Nephron (organoid): ENCODE results near the gene FIBP.

ENCODE experiments used
- H3K27ac Mint-ChIP-seq, 3 experiments: 2 replicates each; pipeline ENCODE4 v1.8.0; 2020; ENCODE audit warnings: mixed read lengths in 3 of 3, mild to moderate bottlenecking in 2 of 3, moderate library complexity in 1 of 3
- H3K27me3 Mint-ChIP-seq: 2 replicates; pipeline ENCODE4 v1.8.0; 2021; ENCODE audit warnings: low read depth, mild to moderate bottlenecking, moderate library complexity, mixed read lengths
- H3K36me3 Mint-ChIP-seq: 2 replicates; pipeline ENCODE4 v1.8.0; 2020; ENCODE audit warnings: low read depth, mixed read lengths
- H3K4me1 Mint-ChIP-seq: 2 replicates; pipeline ENCODE4 v1.8.0; 2020; ENCODE audit warnings: mixed read lengths
- H3K4me3 Mint-ChIP-seq, 3 experiments: 2 replicates each; pipeline ENCODE4 v1.8.0; 2020; ENCODE audit warnings: mild to moderate bottlenecking in 3 of 3, mixed read lengths in 3 of 3, moderate library complexity in 2 of 3
- H3K9me3 Mint-ChIP-seq: 2 replicates; pipeline ENCODE4 v1.8.0; 2020; ENCODE audit warnings: mixed read lengths
- CTCF ChIP-seq, 3 experiments: fragments of 200-600 bp; sonication (generic); IDR thresholded peaks; one replicate each; pipeline ENCODE4 v1.5.0; 2021; ENCODE audit warnings: antibody characterized with exemption in 3 of 3; ENCODE audit not compliant: unreplicated experiment in 3 of 3

Gene FIBP

GRCh38 chr11:65917077-65917433 is 28.8 kb upstream of the FIBP start:
- H3K4me3 Mint-ChIP-seq = peak overlapping the region; percentile 88 to 90 (median 89)

DNA sequence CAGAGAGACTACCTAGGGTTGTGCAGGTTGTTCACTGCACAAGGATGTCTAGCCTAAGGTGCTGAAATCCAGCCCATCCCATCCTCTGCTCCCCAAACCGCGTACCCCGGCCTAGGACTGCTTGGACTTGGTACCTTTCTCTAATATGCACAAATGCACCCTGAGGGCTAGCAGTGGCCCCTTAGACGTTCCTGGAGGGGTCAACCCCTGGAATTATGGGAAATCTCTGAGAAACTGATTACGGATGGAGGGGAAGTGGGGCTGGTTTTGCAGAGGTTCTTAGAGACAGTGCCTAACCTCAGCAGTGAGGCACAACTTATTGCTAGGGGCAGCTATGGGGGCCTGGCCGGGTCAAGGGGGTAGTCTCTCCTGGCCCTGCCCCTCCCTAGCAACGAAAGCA is 28.1 kb upstream of the FIBP start:
- Mint-ChIP-seq H3K27me3 (no peaks in the 10 kb centered on the region), H3K27ac (peak overlapping the region in 2 of 3 experiments; percentile 70 to 79), H3K9me3 (no peaks in the 10 kb centered on the region), H3K36me3 (peaks cover 5% of the 10 kb centered on the region), H3K4me3 (peak overlapping the region; percentile 88 to 90 (median 89)), H3K4me1 (peaks cover 35% of the 10 kb centered on the region)
- no peak for TF ChIP-seq CTCF (IDR thresholded peaks at IDR 0.05; ENCODE audit: unreplicated experiment in 3 of 3)

More at GRCh38 chr11:65917077-65917433, 28.8 kb upstream of the FIBP start:
- peaks cover 11% of the 10 kb centered on the region for H3K36me3 Mint-ChIP-seq
- peak overlapping the region; percentile 46 to 79 (median 70) for H3K27ac Mint-ChIP-seq
- no peaks in the 10 kb centered on the region for H3K27me3 Mint-ChIP-seq
- TF ChIP-seq CTCF (IDR thresholded peaks at IDR 0.05; ENCODE audit: unreplicated experiment in 3 of 3) = no peak
- H3K4me1 Mint-ChIP-seq = peaks cover 30% of the 10 kb centered on the region
- no peaks in the 10 kb centered on the region for H3K9me3 Mint-ChIP-seq

- no peaks in the 10 kb centered on the region for H3K9me3 Mint-ChIP-seq
- peaks cover 5% of the 10 kb centered on the region for H3K36me3 Mint-ChIP-seq
- TF ChIP-seq CTCF (IDR thresholded peaks at IDR 0.05; ENCODE audit: unreplicated experiment in 3 of 3) = no peak
- peaks cover 36% of the 10 kb centered on the region for H3K4me1 Mint-ChIP-seq
- peak overlapping the region; percentile 88 to 90 (median 89) for H3K4me3 Mint-ChIP-seq
- peaks cover 3% of the 10 kb centered on the region for H3K27me3 Mint-ChIP-seq
- peak overlapping the region in 1 of 3 experiments; percentile 79 for H3K27ac Mint-ChIP-seq
Observed at GRCh38 chr11:65915821-65916251, 27.6 kb upstream of the FIBP start.

DNA sequence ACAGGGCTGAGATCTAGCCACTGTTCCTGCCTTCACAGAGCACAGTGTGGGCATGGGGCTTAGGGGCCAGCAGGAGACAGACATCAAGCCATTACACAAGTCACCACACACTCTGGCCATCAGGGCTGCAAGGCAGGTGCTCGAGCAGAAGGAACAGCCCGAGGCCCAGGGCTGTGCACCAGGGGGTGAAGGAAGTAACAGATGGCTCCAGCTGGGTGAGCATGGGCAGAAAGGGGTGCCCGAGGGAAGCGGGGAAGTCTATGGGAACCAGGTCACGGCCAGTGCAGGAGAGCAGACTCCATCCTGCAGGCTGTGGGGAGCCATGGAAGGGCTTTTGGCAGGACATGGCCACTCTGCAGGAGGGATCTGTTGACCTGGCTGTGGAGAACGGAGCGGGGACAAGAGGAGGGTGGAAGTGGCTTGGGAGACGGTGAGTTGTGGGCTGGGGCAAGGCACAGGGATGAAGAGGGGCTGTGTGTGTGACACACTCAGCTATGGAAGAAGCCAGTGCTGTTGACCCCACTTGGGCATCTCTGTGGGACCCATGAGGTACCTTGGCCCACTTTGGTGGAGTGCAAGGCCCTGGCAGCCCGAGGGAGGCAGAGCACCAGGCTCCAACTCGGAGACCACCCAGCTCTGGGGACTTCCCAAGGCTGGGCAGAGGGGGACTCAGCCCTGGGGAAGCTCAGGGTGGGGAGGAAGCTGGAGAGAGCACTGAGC is 27.0 kb upstream of the FIBP start:
- peak overlapping the region; percentile 49 to 80 (median 72) for H3K4me3 Mint-ChIP-seq
- H3K27me3 Mint-ChIP-seq = peaks cover 6% of the 10 kb centered on the region
- no peaks in the 10 kb centered on the region for H3K9me3 Mint-ChIP-seq
- peaks cover 5% of the 10 kb centered on the region for H3K36me3 Mint-ChIP-seq
- H3K27ac Mint-ChIP-seq = peak overlapping the region in 2 of 3 experiments; percentile 44 to 58
- peaks cover 36% of the 10 kb centered on the region for H3K4me1 Mint-ChIP-seq
- no peak for TF ChIP-seq CTCF (IDR thresholded peaks at IDR 0.05; ENCODE audit: unreplicated experiment in 3 of 3)

- Mint-ChIP-seq H3K4me3 (peak overlapping the region in 1 of 3 experiments; percentile 37), H3K27me3 (peaks cover 22% of the 10 kb centered on the region), H3K4me1 (peaks cover 36% of the 10 kb centered on the region), H3K9me3 (no peaks in the 10 kb centered on the region), H3K27ac (peak overlapping the region in 2 of 3 experiments; percentile 33 to 63), H3K36me3 (peaks cover 5% of the 10 kb centered on the region)
- no peak for TF ChIP-seq CTCF (IDR thresholded peaks at IDR 0.05; ENCODE audit: unreplicated experiment in 3 of 3)
Observed at GRCh38 chr11:65912845-65913244, 24.6 kb upstream of the FIBP start.
